ENCODE data around the gene BRD4. TPM values are rescaled to one million over a fixed set of nuclear protein-coding genes. Genes with fewer than 3 reads are reported as not detected.

BRD4 gene
- total and polyA plus RNA-seq, 2 donors (not counting 3 experiments of a cell fraction or from before 2014, with no cell fraction given): 14.9 to 125 TPM

DNA sequence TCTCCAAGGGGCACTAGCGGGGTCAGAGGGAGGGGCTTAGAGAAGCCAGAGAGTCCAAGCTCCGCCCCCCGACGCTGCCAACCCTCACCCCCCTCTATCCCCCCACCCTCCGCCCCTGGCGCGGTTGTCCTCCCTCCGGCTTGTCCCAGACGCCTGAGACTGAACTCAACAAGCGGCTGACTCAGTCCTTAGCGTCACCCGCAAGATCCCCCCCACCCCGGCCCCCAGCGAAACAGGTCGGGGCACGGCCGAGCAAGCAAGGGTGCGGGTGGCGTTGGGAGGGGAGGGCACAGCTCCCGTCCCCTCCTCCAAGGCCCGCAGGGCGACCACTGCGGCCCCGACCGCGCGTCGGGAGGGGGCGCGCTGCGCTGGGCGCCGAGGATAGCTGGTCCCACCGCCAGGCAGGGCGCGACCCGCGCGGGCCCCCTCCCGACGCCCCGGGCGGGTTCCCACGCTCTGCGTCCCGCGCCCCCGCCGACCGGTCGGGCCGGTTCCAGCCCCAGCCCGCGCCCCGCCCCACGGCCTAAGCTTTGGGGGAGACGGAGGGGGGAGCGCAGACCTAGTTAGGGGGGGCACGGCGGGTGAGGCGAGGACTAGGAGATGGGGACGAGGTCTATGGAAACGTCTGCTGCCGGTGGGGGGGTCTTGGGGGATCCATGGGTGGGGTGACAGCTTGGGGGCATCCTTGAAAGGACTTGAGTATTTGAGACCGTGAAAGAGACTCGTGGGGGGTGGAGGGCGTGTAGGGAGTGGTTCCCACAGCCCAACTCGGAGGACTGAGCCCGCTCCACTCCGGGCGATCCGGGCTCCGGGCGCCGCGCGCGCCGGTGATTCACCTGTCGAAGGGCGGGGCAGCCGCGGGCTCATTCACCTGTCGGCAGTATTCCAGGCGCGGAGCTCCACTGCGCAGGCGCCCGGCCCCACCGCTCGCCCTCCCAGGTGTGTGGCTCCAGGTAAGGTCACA is 136.7 kb downstream of the BRD4 start:
- FAIRE-seq: no peak
- no peaks in the 10 kb centered on the region for H3K79me2 ChIP-seq (ENCODE audit: control insufficient read depth, insufficient read depth, low read length)
- H3K27me3 ChIP-seq (ENCODE audit: control insufficient read depth in 2 of 2, insufficient read depth in 2 of 2, low read length in 2 of 2): peaks cover 20 to 24% of the 10 kb centered on the region in 2 experiments
- ChIA-PET CTCF (interaction anchor here (0.7 to 1.6 kb wide), 9 partner anchors 10 to 360 kb away, joined by 3 to 8 read pairs (median 4); no protein-coding TSS in a partner anchor), POLR2A (no interaction called here)
- no peaks in the 10 kb centered on the region for H3K9me3 ChIP-seq (replicated peaks; ENCODE audit: control insufficient read depth, insufficient read depth, low read length)
- intact Hi-C loops (cut with micrococcal nuclease) (no loop called here), dilution Hi-C loops (cut with MboI; ENCODE audit: extremely low pct_ligation_motif_present, low sequenced_read_pairs) (no loop called here)
- H3K4me2 ChIP-seq (ENCODE audit: insufficient read depth, low read length): no peak overlapping the region
- no peak overlapping the region for H2AFZ ChIP-seq (ENCODE audit: low read depth, low read length)
- DNase-seq (ENCODE audit: low read depth, low spot score): no peak
- peaks cover 3% of the 10 kb centered on the region for H3K4me1 ChIP-seq (ENCODE audit: control insufficient read depth, extremely low read depth, insufficient read depth, low read length)
- TF ChIP-seq POLR2AphosphoS5 (IDR thresholded peaks at IDR 0.05; ENCODE audit: insufficient read depth, low read depth, low read length) (no peak), EZH2 (IDR thresholded peaks at IDR 0.05; ENCODE audit: borderline replicate concordance, low read depth, low read length, severe bottlenecking) (peak; percentile 39), CTCF (IDR thresholded peaks at IDR 0.05; ENCODE audit: extremely low read depth in 1 of 2, insufficient read depth in 1 of 2, low read depth in 1 of 2, low read length in 2 of 2) (peak in 1 of 2 donors; percentile 40)
- H4K20me1 ChIP-seq (replicated peaks; ENCODE audit: control insufficient read depth, extremely low read depth, insufficient read depth, low read length): no peaks in the 10 kb centered on the region
- H3K9me1 ChIP-seq (replicated peaks; ENCODE audit: control insufficient read depth, extremely low read depth, insufficient read depth, low read length): no peaks in the 10 kb centered on the region
- H3K27ac ChIP-seq (ENCODE audit: insufficient read depth, low read depth, low read length): no peak overlapping the region
- BruUV-seq (replicated peaks): no TSS peak
- no peak overlapping the region for H3K4me3 ChIP-seq (replicated peaks in 1 of 3; ENCODE audit: insufficient read depth in 1 of 3, low read depth in 1 of 3, low read length in 3 of 3)
- no peaks in the 10 kb centered on the region for H3K36me3 ChIP-seq (ENCODE audit: control insufficient read depth in 2 of 2, extremely low read depth in 1 of 2, insufficient read depth in 2 of 2, low read length in 2 of 2)
- H3K9ac ChIP-seq (replicated peaks; ENCODE audit: extremely low read depth, insufficient read depth, low read length): no peak overlapping the region
